ENCODE results near the gene PPM1L. TPM values are rescaled to one million over a fixed set of nuclear protein-coding genes. Genes with fewer than 3 reads are reported as not detected.
"Not testable (repeated sequence)": the region's sequence is repeated elsewhere in the genome, so short reads cannot be mapped to it uniquely, and the experiment has no call there.

PPM1L gene
- total RNA-seq, 1 donor, result 0.86 TPM

GRCh38 chr3:161031134-161031533 lies 275.1 kb downstream of the PPM1L start:
- DNase-seq (ENCODE audit: low read depth), result no peak
- H3K4me3 ChIP-seq (ENCODE audit: low read depth, low read length), result no peak overlapping the region
- no peak for TF ChIP-seq CTCF (IDR thresholded peaks at IDR 0.05; ENCODE audit: insufficient read depth, low read depth, low read length)

- not testable (repeated sequence) for H3K4me3 ChIP-seq (ENCODE audit: low read depth, low read length); DNase-seq (ENCODE audit: low read depth)
Measured at GRCh38 chr3:161034913-161035550, 279.0 kb downstream of the PPM1L start.

DNA sequence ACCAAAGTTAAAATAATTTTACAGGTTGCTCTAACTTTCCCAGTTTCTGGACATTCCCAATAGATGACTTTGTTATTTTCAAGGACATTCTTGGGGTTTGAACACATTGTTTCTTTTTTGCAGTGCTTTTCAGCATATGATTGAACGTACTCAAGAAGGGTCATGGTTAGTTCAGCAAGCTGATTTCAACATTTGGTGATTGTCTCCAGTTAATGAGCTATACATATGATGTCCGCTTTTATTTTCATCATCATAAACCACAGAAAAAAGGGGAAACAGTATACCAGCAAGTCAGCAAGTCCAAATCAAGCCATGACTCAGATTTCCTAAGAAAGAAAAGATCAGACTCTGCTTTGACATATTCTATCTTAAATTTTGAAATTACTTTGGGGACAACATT lies 279.7 kb downstream of the PPM1L start:
- no peak for TF ChIP-seq CTCF (IDR thresholded peaks at IDR 0.05; ENCODE audit: insufficient read depth, low read depth, low read length)
- no peak overlapping the region for H3K4me3 ChIP-seq (ENCODE audit: low read depth, low read length)
- DNase-seq (ENCODE audit: low read depth), result peak; percentile 4

DNA sequence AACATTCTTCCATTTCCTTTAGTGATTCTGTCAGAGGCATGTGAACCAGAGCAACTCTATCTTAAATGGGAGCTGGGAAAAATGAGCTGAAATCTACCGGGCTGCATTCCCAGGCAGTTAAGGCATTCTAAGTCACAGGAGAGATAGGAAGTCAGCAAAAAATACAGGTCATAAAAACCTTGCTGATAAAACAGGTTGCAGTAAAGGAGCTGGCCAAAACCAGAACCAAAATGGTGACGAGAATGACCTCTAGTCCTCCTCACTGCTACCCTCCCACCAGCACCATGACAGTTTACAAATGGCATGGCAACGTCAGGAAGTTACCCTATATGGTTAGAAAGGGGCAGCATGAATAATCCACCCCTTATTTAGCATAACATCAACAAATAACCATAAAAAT lies 282.7 kb downstream of the PPM1L start:
- no peak overlapping the region for H3K4me3 ChIP-seq (ENCODE audit: low read depth, low read length)
- TF ChIP-seq CTCF (IDR thresholded peaks at IDR 0.05; ENCODE audit: insufficient read depth, low read depth, low read length), result no peak
- no peak for DNase-seq (ENCODE audit: low read depth)

DNA sequence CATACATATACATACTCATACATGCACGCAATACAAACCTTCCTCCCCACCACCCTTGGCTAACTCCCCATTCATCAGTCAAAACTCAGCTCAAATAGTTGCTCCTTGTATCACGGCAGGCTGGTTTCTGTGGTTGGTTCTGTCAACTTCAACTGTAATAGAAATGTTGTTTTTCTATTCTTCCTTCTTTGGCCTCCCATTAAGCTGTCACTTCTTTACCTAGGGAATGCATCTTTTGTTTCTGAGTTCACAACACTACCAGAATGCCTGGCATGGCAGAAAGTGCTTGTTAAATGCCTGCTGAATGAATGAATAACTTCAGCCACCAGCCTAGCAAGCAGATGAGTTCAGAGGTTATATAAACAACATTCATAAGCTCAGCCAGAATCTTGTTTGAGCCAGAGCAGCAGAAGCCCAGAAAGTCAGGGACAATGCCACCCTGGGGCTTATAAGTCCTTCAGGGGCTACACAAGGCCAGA lies 286.0 kb downstream of the PPM1L start:
- no peak for TF ChIP-seq CTCF (IDR thresholded peaks at IDR 0.05; ENCODE audit: insufficient read depth, low read depth, low read length)
- DNase-seq (ENCODE audit: low read depth), result no peak
- no peak overlapping the region for H3K4me3 ChIP-seq (ENCODE audit: low read depth, low read length)

- TF ChIP-seq CTCF (IDR thresholded peaks at IDR 0.05; ENCODE audit: insufficient read depth, low read depth, low read length), result no peak
- H3K4me3 ChIP-seq (ENCODE audit: low read depth, low read length), result no peak overlapping the region
- DNase-seq (ENCODE audit: low read depth), result no peak
Measured at GRCh38 chr3:161043336-161044035, 287.5 kb downstream of the PPM1L start.

DNA sequence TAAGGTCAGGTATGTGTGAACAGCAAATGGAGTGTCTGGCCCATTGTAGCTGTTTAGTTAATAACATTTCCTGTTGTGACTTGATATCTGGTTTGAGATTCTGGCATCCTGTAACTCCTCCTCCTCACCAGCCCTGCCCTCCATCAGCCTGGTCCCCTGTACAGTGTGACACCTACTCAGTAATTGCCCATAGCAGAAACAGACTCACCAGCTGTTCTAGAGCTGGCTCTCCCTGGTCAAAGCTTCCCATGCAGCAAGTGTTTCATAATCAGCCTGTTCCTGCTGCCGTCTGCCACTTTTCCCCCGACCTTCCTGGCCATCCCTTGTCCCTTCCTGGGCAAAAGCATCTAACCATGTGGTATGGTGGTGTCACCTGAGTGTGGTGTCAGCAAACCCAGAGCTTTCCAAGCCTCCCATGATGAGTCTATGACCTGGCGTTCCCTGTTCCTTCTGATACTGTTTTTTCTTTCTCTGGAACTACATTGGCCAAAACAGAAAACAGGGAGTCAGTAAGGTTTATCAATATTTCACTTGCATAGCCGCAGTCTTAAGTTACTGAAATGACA lies 293.7 kb downstream of the PPM1L start:
- no peak for TF ChIP-seq CTCF (IDR thresholded peaks at IDR 0.05; ENCODE audit: insufficient read depth, low read depth, low read length)
- no peak overlapping the region for H3K4me3 ChIP-seq (ENCODE audit: low read depth, low read length)
- no peak for DNase-seq (ENCODE audit: low read depth)

Measured in fibroblast of villous mesenchyme (primary cell).